GM18526 (cell line): ENCODE data around the gene ZNF202.

Source experiments
- POLR2A ChIP-seq: IDR thresholded peaks from 3 replicates; pipeline ENCODE4 v1.6.1; 2011; ENCODE audit not compliant: insufficient read length; ENCODE audit errors: extremely low read depth

The ZNF202 gene

DNA sequence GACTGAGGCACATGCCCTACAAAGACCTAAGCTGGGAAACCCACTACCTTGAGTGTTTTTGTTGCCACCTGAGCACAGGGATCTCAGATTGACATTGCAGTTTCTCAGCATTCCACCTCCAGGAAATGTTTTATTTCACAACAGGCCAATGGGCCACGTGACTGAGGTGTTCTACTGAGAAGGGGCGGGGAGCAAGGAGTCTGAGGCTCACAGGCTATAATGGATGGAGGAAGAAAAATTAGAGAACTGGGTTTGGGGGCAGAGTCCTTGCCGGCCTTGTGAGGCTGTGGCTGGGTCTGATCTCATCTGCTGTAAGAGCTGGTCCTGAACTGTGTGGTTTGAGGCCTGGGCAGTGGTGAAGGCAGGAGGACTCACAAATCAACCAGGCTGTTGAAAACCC, 40.7 kb downstream of the ZNF202 start:
- TF ChIP-seq POLR2A = no peak

GRCh38 chr11:123698546-123699127, 42.8 kb downstream of the ZNF202 start:
- TF ChIP-seq POLR2A = no peak

- TF ChIP-seq POLR2A = no peak
Observed at GRCh38 chr11:123696183-123696582, 45.3 kb downstream of the ZNF202 start.

DNA sequence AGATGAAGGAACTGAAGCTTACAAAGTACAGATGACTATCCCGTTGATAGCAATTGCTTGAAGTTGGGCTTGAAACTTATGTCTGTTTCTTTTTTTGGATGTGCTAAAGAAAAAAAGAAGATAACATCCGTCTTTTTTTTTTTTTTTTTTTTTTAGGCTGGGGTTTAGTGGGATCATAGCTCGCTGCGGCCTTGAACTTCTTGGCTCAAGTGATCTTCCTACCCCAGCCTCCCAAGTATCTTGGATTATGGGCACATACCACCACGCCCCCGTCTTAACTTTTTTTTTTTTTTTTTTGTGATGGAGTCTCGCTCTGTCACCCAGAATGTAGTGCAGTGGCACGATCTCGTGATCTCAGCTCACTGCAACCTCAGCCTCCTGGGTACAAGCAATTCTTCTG, 46.2 kb downstream of the ZNF202 start:
- TF ChIP-seq POLR2A = no peak

- no peak for TF ChIP-seq POLR2A
Observed at GRCh38 chr11:123694551-123694950, 46.9 kb downstream of the ZNF202 start.

DNA sequence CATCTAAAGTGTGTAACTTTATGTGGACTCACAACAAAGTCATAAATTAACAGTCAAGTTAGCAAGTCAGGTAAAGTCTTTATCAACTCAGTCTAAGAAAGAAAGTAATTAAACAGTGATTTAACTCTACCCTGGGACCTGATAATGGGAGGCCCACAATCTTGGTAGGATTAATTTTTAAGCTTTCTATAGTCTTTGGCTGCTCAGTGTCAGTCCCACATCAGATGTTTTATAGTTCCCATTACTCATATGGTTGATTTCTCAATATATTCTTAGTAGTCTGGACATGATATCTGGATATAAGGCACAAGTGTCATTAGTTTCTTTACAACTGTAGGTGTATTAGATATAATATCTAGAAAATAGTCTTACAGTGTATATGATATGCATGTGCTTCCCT, 48.5 kb downstream of the ZNF202 start:
- no peak for TF ChIP-seq POLR2A

- TF ChIP-seq POLR2A = no peak
Observed at GRCh38 chr11:123690485-123690884, 51.0 kb downstream of the ZNF202 start.

GRCh38 chr11:123684601-123685000, 56.9 kb downstream of the ZNF202 start:
- TF ChIP-seq POLR2A = no peak

- no peak for TF ChIP-seq POLR2A
Observed at GRCh38 chr11:123683428-123684170, 57.9 kb downstream of the ZNF202 start.

- TF ChIP-seq POLR2A = no peak
Observed at GRCh38 chr11:123682696-123683410, 58.6 kb downstream of the ZNF202 start.

- no peak for TF ChIP-seq POLR2A
Observed at GRCh38 chr11:123681030-123681429, 60.4 kb downstream of the ZNF202 start.

- no peak for TF ChIP-seq POLR2A
Observed at GRCh38 chr11:123678246-123678645, 63.2 kb downstream of the ZNF202 start.

- TF ChIP-seq POLR2A = no peak
Observed at GRCh38 chr11:123677510-123677909, 64.0 kb downstream of the ZNF202 start.

DNA sequence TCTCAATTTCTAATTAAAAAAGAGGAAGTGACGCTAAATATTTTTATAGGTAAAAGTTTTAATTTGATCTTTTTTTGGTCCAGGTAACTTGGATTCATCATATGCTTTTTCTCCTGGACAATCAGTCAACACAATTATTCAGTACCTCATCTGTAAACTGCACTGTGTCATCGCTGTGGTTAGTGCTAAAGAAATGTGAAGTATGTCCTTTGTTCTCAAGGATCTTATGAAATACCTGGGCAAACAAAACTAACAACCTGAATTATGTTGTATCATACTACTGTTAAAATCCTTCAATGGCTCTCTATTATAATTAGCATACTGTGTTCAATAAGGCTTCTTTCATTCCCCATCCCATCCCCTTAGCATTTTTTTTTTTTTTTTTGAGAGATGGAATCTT, 67.2 kb downstream of the ZNF202 start:
- TF ChIP-seq POLR2A = no peak
